ENCODE results near the gene BCL2. TPM values are rescaled to one million over a fixed set of nuclear protein-coding genes. Genes with fewer than 3 reads are reported as not detected.

BCL2 gene
- total RNA-seq, 1 experiment from 2014 or later = 1.3 TPM

DNA sequence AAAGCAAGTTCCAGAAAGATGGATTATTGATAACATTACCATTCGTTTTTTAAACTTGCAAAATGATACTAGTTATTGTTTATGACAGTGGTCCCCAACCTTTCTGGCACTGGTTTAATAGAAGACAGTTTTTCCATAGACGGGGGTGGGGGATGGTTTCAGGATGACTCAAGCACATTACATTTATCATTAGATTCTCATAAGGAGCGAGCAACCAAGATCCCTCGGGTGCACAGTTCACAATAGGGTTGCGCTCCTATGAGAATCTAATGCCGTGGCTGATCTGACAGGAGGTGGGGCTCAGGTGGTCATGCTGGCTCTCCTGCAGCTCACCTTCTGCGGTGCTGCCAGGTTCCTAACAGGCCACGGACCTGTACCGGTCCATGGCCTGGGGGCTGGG lies 86.2 kb downstream of the BCL2 start:
- no peak overlapping the region for H3T11ph ChIP-seq (ENCODE audit: low read length)
- H3K9me3 Mint-ChIP-seq = peaks cover 0 to 3% of the 10 kb centered on the region in 2 experiments; a peak in 1 of 5 replicates
- H3K4me1 ChIP-seq (ENCODE audit: insufficient read depth, low read length) = no peaks in the 10 kb centered on the region; the same call in 1 of the 2 replicates
- H2BK5ac ChIP-seq (ENCODE audit: insufficient read length, low read length) = no peak overlapping the region
- no peaks in the 10 kb centered on the region for H3K27me3 ChIP-seq (ENCODE audit: insufficient read depth, low read length)
- TF ChIP-seq CTCF (conservative IDR thresholded peaks at IDR 0.05) = no peak
- no peak overlapping the region for H3K4me3 Mint-ChIP-seq
- H3K4me2 ChIP-seq (ENCODE audit: insufficient read depth, insufficient read length, low read length) = no peak overlapping the region
- 0 out of 2 replicates have a peak, but pooled peaks cover 2% of the 10 kb centered on the region for H3K27me3 Mint-ChIP-seq (ENCODE audit: low read depth)
- H4K5ac ChIP-seq (ENCODE audit: insufficient read length, low read depth, low read length) = no peak overlapping the region
- no peak overlapping the region for H2AK5ac ChIP-seq (ENCODE audit: insufficient read length, low read length)
- H4K8ac ChIP-seq (replicated peaks; ENCODE audit: insufficient read length, low read depth, low read length) = no peak overlapping the region
- no peak overlapping the region for H3K9ac ChIP-seq (ENCODE audit: extremely low read depth, insufficient read length, low read length)
- no peak overlapping the region for H3K56ac ChIP-seq (ENCODE audit: insufficient read length, low read depth, low read length)
- WGBS (ENCODE audit: extremely low coverage, insufficient read length, low lambda C conversion rate) = no CpG with 5 or more reads among the region's 9 CpGs
- no peaks in the 10 kb centered on the region for H3K79me1 ChIP-seq (ENCODE audit: insufficient read depth, low read depth, low read length, poor library complexity, severe bottlenecking)
- no peak overlapping the region for H3K27ac Mint-ChIP-seq
- H2BK120ac ChIP-seq (ENCODE audit: low read depth, low read length, poor library complexity, severe bottlenecking) = no peak overlapping the region
- no peak overlapping the region for H2BK12ac ChIP-seq (ENCODE audit: insufficient read length, low read depth, low read length)
- H3K79me2 ChIP-seq (ENCODE audit: insufficient read depth, low read length) = no peaks in the 10 kb centered on the region
- no peak overlapping the region for H2AFZ ChIP-seq (ENCODE audit: low read length)
- H4K20me1 ChIP-seq (ENCODE audit: control insufficient read depth, insufficient read depth, insufficient read length) = no peaks in the 10 kb centered on the region
- H3K9me3 ChIP-seq (ENCODE audit: control insufficient read depth, low read depth, low read length) = no peaks in the 10 kb centered on the region
- no peak for DNase-seq
- no peak overlapping the region for H3K14ac ChIP-seq (ENCODE audit: insufficient read depth, low read length)
- H3K4me1 Mint-ChIP-seq = peaks cover 12 to 20% of the 10 kb centered on the region in 2 experiments
- no peak overlapping the region for H3K23ac ChIP-seq (ENCODE audit: insufficient read length, low read depth, low read length)
- no peak overlapping the region for H2BK20ac ChIP-seq (ENCODE audit: low read depth, low read length, poor library complexity, severe bottlenecking)
- no peak overlapping the region for H3K4ac ChIP-seq (ENCODE audit: low read depth, low read length)
- H4K91ac ChIP-seq (ENCODE audit: insufficient read length, low read depth, low read length) = no peak overlapping the region
- no peak overlapping the region for H2BK15ac ChIP-seq (ENCODE audit: low read depth, low read length)
- H3K18ac ChIP-seq (ENCODE audit: insufficient read length, low read depth, low read length) = no peak overlapping the region
- no peaks in the 10 kb centered on the region for H3K36me3 Mint-ChIP-seq (ENCODE audit: insufficient read depth in 1 of 3, low read depth in 3 of 3)
- no peak overlapping the region for H3K27ac ChIP-seq (ENCODE audit: insufficient read length, low read depth, low read length)
- no peaks in the 10 kb centered on the region for H3K23me2 ChIP-seq (ENCODE audit: insufficient read length, low read depth, low read length, poor library complexity, severe bottlenecking)

Data from H9 (cell line).